ENCODE measurements around the gene IL17F. TPM values are rescaled to one million over a fixed set of nuclear protein-coding genes. Genes with fewer than 3 reads are reported as not detected.

Gene IL17F
- total and polyA plus RNA-seq, 2 of the 8 experiments (the other 6 are each of a cell fraction or from before 2014, with no cell fraction given), result 0.08 TPM; not detected in 1

GRCh38 chr6:52195886-52196285 lies 48.4 kb downstream of the IL17F start:
- H3K9ac ChIP-seq (replicated peaks in 1 of 4; ENCODE audit: extremely low read depth in 1 of 4, low read depth in 3 of 4, low read length in 3 of 4), result no peak overlapping the region
- no peaks in the 10 kb centered on the region for H3K79me1 ChIP-seq (ENCODE audit: low read depth, low read length)
- H3K4me3 ChIP-seq (ENCODE audit: extremely low read depth in 1 of 4, insufficient read depth in 2 of 4, low read depth in 3 of 4, low read length in 4 of 4), result no peak overlapping the region
- WGBS, 2 experiments (ENCODE audit: extremely low coverage in 1 of 2, insufficient coverage in 1 of 2, insufficient read length in 1 of 2, insufficient replicate concordance in 2 of 2, low coverage in 1 of 2, low lambda C conversion rate in 2 of 2, missing lambda C conversion rate in 1 of 2), result 46% methylated on average over 2 of the region's 2 CpGs; no CpG with 5 or more reads in 1 of the 2 experiments
- no peaks in the 10 kb centered on the region for H3K27me3 ChIP-seq (replicated peaks in 1 of 4; ENCODE audit: control insufficient read depth in 3 of 4, extremely low read depth in 1 of 4, insufficient read depth in 3 of 4, low read length in 3 of 4)
- no peaks in the 10 kb centered on the region; the same call in 1 of the 2 replicates for H3K23me2 ChIP-seq (ENCODE audit: low read depth, low read length)
- no peaks in the 10 kb centered on the region for H3K79me2 ChIP-seq (ENCODE audit: control insufficient read depth in 1 of 2, insufficient read depth in 2 of 2, low read length in 2 of 2)
- no peak for FAIRE-seq
- no peak overlapping the region for H2BK120ac ChIP-seq (replicated peaks; ENCODE audit: low read depth, low read length)
- H2BK20ac ChIP-seq (ENCODE audit: low read length), result no peak overlapping the region
- no peak overlapping the region for H3K14ac ChIP-seq (ENCODE audit: insufficient read length)
- ChIA-PET POLR2A (ENCODE audit: partially characterized antibody) (interaction anchor here (0.7 kb wide), 1 partner anchor 89 kb away, joined by 3 read pairs; the partner anchor contains the start of gene MCM3), CTCF (ENCODE audit: partially characterized antibody) (interaction anchor here (1.2 kb wide), 1 partner anchor 68 kb away, joined by 3 read pairs; no protein-coding TSS in a partner anchor)
- H3K4ac ChIP-seq (replicated peaks; ENCODE audit: insufficient read length, low read depth, low read length), result no peak overlapping the region
- no peak overlapping the region for H2AFZ ChIP-seq (ENCODE audit: low read length)
- no peaks in the 10 kb centered on the region for H3K36me3 ChIP-seq (ENCODE audit: control insufficient read depth in 2 of 4, insufficient read depth in 4 of 4, low read length in 3 of 4)
- no peaks in the 10 kb centered on the region for H4K20me1 ChIP-seq (replicated peaks in 1 of 2; ENCODE audit: control insufficient read depth in 1 of 2, insufficient read depth in 2 of 2, low read length in 2 of 2)
- H3K23ac ChIP-seq (ENCODE audit: insufficient read length), result no peak overlapping the region
- H2BK15ac ChIP-seq (ENCODE audit: low read length), result no peak overlapping the region
- H2BK12ac ChIP-seq (ENCODE audit: low read depth, low read length), result no peak overlapping the region
- no peak overlapping the region for H4K5ac ChIP-seq (ENCODE audit: insufficient read length, low read depth, low read length)
- no peak overlapping the region for H2AK5ac ChIP-seq (ENCODE audit: low read depth, low read length)
- no peak for DNase-seq (ENCODE audit: low read depth in 1 of 2, low spot score in 2 of 2)
- H3K56ac ChIP-seq (replicated peaks; ENCODE audit: insufficient read length, low read depth, low read length), result no peak overlapping the region
- no peak overlapping the region for H3K27ac ChIP-seq (ENCODE audit: low read depth, low read length)
- H2BK5ac ChIP-seq (ENCODE audit: low read depth, low read length), result no peak overlapping the region
- TF ChIP-seq POU5F1 (IDR thresholded peaks at IDR 0.05; ENCODE audit: low read depth, low read length) (no peak), TCF12 (IDR thresholded peaks at IDR 0.05; ENCODE audit: low read depth, low read length) (no peak)
- TF ChIP-seq, protein P1, sequence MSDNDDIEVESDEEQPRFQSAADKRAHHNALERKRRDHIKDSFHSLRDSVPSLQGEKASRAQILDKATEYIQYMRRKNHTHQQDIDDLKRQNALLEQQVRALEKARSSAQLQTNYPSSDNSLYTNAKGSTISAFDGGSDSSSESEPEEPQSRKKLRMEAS (IDR thresholded peaks at IDR 0.05), result no peak
- H3K4me2 ChIP-seq (ENCODE audit: insufficient read depth in 1 of 2, low read depth in 2 of 2, low read length in 2 of 2), result no peak overlapping the region
- H3K4me1 ChIP-seq (replicated peaks in 1 of 4; ENCODE audit: control insufficient read depth in 3 of 4, insufficient read depth in 4 of 4, low read length in 3 of 4), result no peaks in the 10 kb centered on the region
- H3K18ac ChIP-seq (ENCODE audit: extremely low read depth, low read length), result no peak overlapping the region
- H3K9me3 ChIP-seq (ENCODE audit: insufficient read depth in 2 of 2, low read depth in 1 of 2, low read length in 1 of 2), result peaks cover 4 to 11% of the 10 kb centered on the region in 2 experiments; a peak in 2 of 4 replicates
- H4K91ac ChIP-seq (replicated peaks; ENCODE audit: insufficient read length, low read length), result no peak overlapping the region
- H4K8ac ChIP-seq (ENCODE audit: extremely low read depth, insufficient read depth, low read length), result no peak overlapping the region
